PC-3 (cell line): ENCODE results near the gene PPCS. TPM values are rescaled to one million over a fixed set of nuclear protein-coding genes. Genes with fewer than 3 reads are reported as not detected.

ENCODE experiments used
- ATAC-seq: fragments of 200-7000 bp; cut with Tn5 transposase; 2 replicates; pipeline ENCODE4 v1.9.1; 2020; ENCODE audit warnings: mild to moderate bottlenecking, moderate library complexity
- BruUV-seq: library from RNA; stranded (reverse); fragments of 400-500 nt; replicated peaks from 2 replicates; lab custom pipeline; 2021; lab: Mats Ljungman, UMichigan
- CTCF ChIA-PET: fragments of 300-600 bp; sonication (Branson Sonifier 250); formaldehyde crosslinking; loops from one replicate; lab custom pipeline; 2022; ENCODE audit warnings: antibody characterized with exemption; lab: Charles Lee
- POLR2A ChIA-PET: fragments of 300-600 bp; sonication (Branson Sonifier 250); formaldehyde crosslinking; loops from one replicate; lab custom pipeline; 2022; ENCODE audit warnings: antibody characterized with exemption; ENCODE audit not compliant: unreplicated experiment; lab: Charles Lee
- DNase-seq: peaks from one replicate; pipeline ENCODE4 v3.0.0-alpha.2; 2015
- H2AFZ ChIP-seq: fragments of 300-600 bp; sonication (generic); 2 replicates; pipeline ENCODE4 v1.6.0; 2016; ENCODE audit warnings: antibody characterized with exemption, low read length
- H3F3A ChIP-seq: fragments of 300-600 bp; sonication (generic); one replicate; pipeline ENCODE4 v1.6.0; 2017; ENCODE audit warnings: antibody characterized with exemption, low read length, control low read depth, mild to moderate bottlenecking; ENCODE audit not compliant: unreplicated experiment
- H3K27ac ChIP-seq: fragments of 300-600 bp; sonication (generic); 2 replicates; pipeline ENCODE4 v1.5.1; 2016; ENCODE audit warnings: mild to moderate bottlenecking, low read length
- H3K27me3 ChIP-seq: fragments of 300-600 bp; sonication (generic); 2 replicates; pipeline ENCODE4 v1.6.1; 2016; ENCODE audit warnings: low read length, mixed read lengths
- H3K36me3 ChIP-seq: fragments of 300-600 bp; sonication (generic); 2 replicates; pipeline ENCODE4 v1.6.1; 2016; ENCODE audit warnings: low read depth, mixed run types, low read length, mixed read lengths
- H3K4me1 ChIP-seq: fragments of 300-600 bp; sonication (generic); 2 replicates; pipeline ENCODE4 v1.5.1; 2016; ENCODE audit warnings: low read length; ENCODE audit not compliant: insufficient read depth
- H3K4me2 ChIP-seq: fragments of 300-600 bp; sonication (generic); 2 replicates; pipeline ENCODE4 v1.6.0; 2016; ENCODE audit warnings: low read length
- H3K4me3 ChIP-seq: fragments of 300-600 bp; sonication (generic); 2 replicates; pipeline ENCODE4 v1.5.1; 2016; ENCODE audit warnings: mild to moderate bottlenecking, low read length, mixed read lengths
- H3K79me2 ChIP-seq: fragments of 300-600 bp; sonication (generic); 2 replicates; pipeline ENCODE4 v1.6.1; 2017; ENCODE audit warnings: low read length, mixed read lengths
- H3K9ac ChIP-seq: fragments of 300-600 bp; sonication (generic); 2 replicates; pipeline ENCODE4 v1.6.0; 2016; ENCODE audit warnings: mild to moderate bottlenecking, low read length
- H3K9me2 ChIP-seq: fragments of 300-600 bp; sonication (generic); replicated peaks from 2 replicates; pipeline ENCODE4 v1.6.1; 2016; ENCODE audit warnings: mixed run types, low read length, mixed read lengths
- H3K9me3 ChIP-seq: fragments of 300-600 bp; sonication (generic); 2 replicates; pipeline ENCODE4 v1.6.1; 2016; ENCODE audit warnings: low read length, mixed read lengths
- H4K20me1 ChIP-seq: fragments of 300-600 bp; sonication (generic); 2 replicates; pipeline ENCODE4 v1.6.1; 2016; ENCODE audit warnings: low read length, mixed read lengths
- CTCF ChIP-seq: fragments of 300-600 bp; sonication (generic); conservative IDR thresholded peaks from 2 replicates; pipeline ENCODE4 v1.5.1; 2017; ENCODE audit warnings: antibody characterized with exemption, low read depth, mild to moderate bottlenecking, low read length
- EZH2 ChIP-seq: fragments of 300-600 bp; sonication (generic); IDR thresholded peaks from one replicate; pipeline ENCODE4 v1.6.1; 2017; ENCODE audit warnings: antibody characterized with exemption, mild to moderate bottlenecking, low read length; ENCODE audit not compliant: unreplicated experiment
- EZH2phosphoT487 ChIP-seq: fragments of 300-600 bp; sonication (generic); IDR thresholded peaks from 2 replicates; pipeline ENCODE4 v1.6.1; 2018; ENCODE audit warnings: mild to moderate bottlenecking, antibody characterized with exemption, low read length, borderline replicate concordance
- intact Hi-C: fragments of 100-400 bp; cut with micrococcal nuclease; formaldehyde crosslinking; loops from 2 replicates; pipeline ENCODE4 v1.9.0; 2023
- total RNA-seq: library from RNA; depleted of rRNA; stranded (reverse); fragments of >200 nt; gene quantifications from 2 replicates; pipeline ENCODE4 v1.2.3, GENCODE V29; 2014

PPCS gene
- total RNA-seq, 1 experiment from 2014 or later, result 56.1 TPM

DNA sequence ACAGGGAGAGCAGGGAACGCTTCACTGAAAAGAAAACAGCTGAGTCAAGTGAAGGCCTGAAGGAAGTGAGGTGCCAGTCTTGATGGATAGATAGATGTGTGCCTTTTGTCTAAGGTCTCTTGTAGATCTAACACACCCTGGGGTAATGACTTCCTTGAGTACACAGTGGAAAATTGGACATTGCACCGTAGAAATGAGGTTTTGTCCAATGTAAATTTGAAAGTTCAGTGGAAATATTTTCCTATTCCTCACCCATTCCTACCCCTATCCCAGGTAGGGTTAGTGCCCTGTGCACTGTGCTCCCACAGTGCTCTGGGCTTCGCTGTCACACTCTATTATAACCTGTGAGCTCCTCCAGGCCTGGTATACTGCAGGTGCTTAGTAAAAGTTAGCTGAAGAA lies 24.8 kb upstream of the PPCS start:
- H3K27ac ChIP-seq, result peak overlapping the region; percentile 57
- DNase-seq, result peak; percentile 41
- no peaks in the 10 kb centered on the region for H3K36me3 ChIP-seq
- TF ChIP-seq EZH2phosphoT487, result no peak
- TF ChIP-seq CTCF, result no peak
- TF ChIP-seq EZH2, result no peak
- H3K4me1 ChIP-seq, result peaks cover 47% of the 10 kb centered on the region
- H3K9me3 ChIP-seq, result no peaks in the 10 kb centered on the region
- no TSS peak for BruUV-seq
- 0 out of 2 replicates have a peak overlapping the region, but pooled peaks have one; percentile 36 for H3K4me2 ChIP-seq
- ATAC-seq, result peak; percentile 66
- no peaks in the 10 kb centered on the region for H3K9me2 ChIP-seq
- no peaks in the 10 kb centered on the region for H3F3A ChIP-seq
- intact Hi-C loops, result loop anchor here (2.0 kb wide), 2 partner anchors 31 to 39 kb away; partner anchors contain the start of gene CCDC30
- H4K20me1 ChIP-seq, result no peaks in the 10 kb centered on the region
- H3K9ac ChIP-seq, result no peak overlapping the region
- ChIA-PET CTCF (no interaction called here), POLR2A (interaction anchor here (0.7 kb wide), 1 partner anchor 29 kb away, joined by 8 read pairs; no protein-coding TSS in a partner anchor)
- H3K4me3 ChIP-seq, result no peak overlapping the region
- no peaks in the 10 kb centered on the region for H3K79me2 ChIP-seq
- no peaks in the 10 kb centered on the region for H3K27me3 ChIP-seq
- H2AFZ ChIP-seq, result peak overlapping the region; percentile 54

- no peak overlapping the region for H3K4me3 ChIP-seq
- no TSS peak for BruUV-seq
- H3K79me2 ChIP-seq, result no peaks in the 10 kb centered on the region
- peaks cover 36% of the 10 kb centered on the region for H3K4me1 ChIP-seq
- no peaks in the 10 kb centered on the region for H3K9me2 ChIP-seq
- no peak overlapping the region for H3K27ac ChIP-seq
- H3K4me2 ChIP-seq, result no peak overlapping the region
- CTCF ChIA-PET, result no interaction called here
- TF ChIP-seq EZH2 (no peak), EZH2phosphoT487 (no peak), CTCF (no peak)
- no peak overlapping the region for H2AFZ ChIP-seq
- no peaks in the 10 kb centered on the region for H3K9me3 ChIP-seq
- intact Hi-C loops, result no loop called here
- DNase-seq (no peak), ATAC-seq (no peak)
- no peak overlapping the region for H3K9ac ChIP-seq
- no peaks in the 10 kb centered on the region for H3K27me3 ChIP-seq
- H3K36me3 ChIP-seq, result no peaks in the 10 kb centered on the region
- H4K20me1 ChIP-seq, result no peaks in the 10 kb centered on the region
- H3F3A ChIP-seq, result no peaks in the 10 kb centered on the region
- POLR2A ChIA-PET, result no interaction called here
Observed at GRCh38 chr1:42432714-42433113, 23.6 kb upstream of the PPCS start.

GRCh38 chr1:42433369-42433768 lies 23.0 kb upstream of the PPCS start:
- no TSS peak for BruUV-seq
- H3K4me3 ChIP-seq, result no peak overlapping the region
- intact Hi-C loops, result no loop called here

More at GRCh38 chr1:42433369-42433768, 23.0 kb upstream of the PPCS start:
- no peaks in the 10 kb centered on the region for H3K36me3 ChIP-seq
- ATAC-seq (no peak), DNase-seq (no peak)
- H3K9ac ChIP-seq, result no peak overlapping the region
- ChIA-PET CTCF (no interaction called here), POLR2A (no interaction called here)
- H3K79me2 ChIP-seq, result no peaks in the 10 kb centered on the region
- H3K4me2 ChIP-seq, result no peak overlapping the region
- no peaks in the 10 kb centered on the region for H3K9me2 ChIP-seq
- no peaks in the 10 kb centered on the region for H3K9me3 ChIP-seq
- no peak overlapping the region for H3K27ac ChIP-seq
- peaks cover 33% of the 10 kb centered on the region for H3K4me1 ChIP-seq
- no peak for TF ChIP-seq CTCF
- no peak for TF ChIP-seq EZH2
- no peak for TF ChIP-seq EZH2phosphoT487
- no peaks in the 10 kb centered on the region for H3K27me3 ChIP-seq
- H4K20me1 ChIP-seq, result no peaks in the 10 kb centered on the region
- H2AFZ ChIP-seq, result no peak overlapping the region
- no peaks in the 10 kb centered on the region for H3F3A ChIP-seq
